HepG2 (cell line): ENCODE data around the gene OGFOD3. TPM values are rescaled to one million over a fixed set of nuclear protein-coding genes. Genes with fewer than 3 reads are reported as not detected.

Experiments
- JUND ChIP-seq: sonication (generic); formaldehyde crosslinking; IDR thresholded peaks from 2 replicates; pipeline ENCODE4 v1.8.0; 2022; ENCODE audit warnings: mild to moderate bottlenecking, missing genetic modification reagents
- KDM3A ChIP-seq: IDR thresholded peaks from 2 replicates; pipeline ENCODE4 v1.6.1; 2018; ENCODE audit warnings: low read depth, missing compliant biosample characterization
- KDM5B ChIP-seq: sonication (generic); formaldehyde crosslinking; IDR thresholded peaks from 2 replicates; pipeline ENCODE4 v1.4.0; 2020; ENCODE audit warnings: missing genetic modification reagents, mild to moderate bottlenecking, borderline replicate concordance
- MAFK ChIP-seq, 2 experiments: IDR thresholded peaks in 1 of 2; conservative IDR thresholded peaks in 1 of 2; 2 replicates each; pipeline ENCODE4 v1.6.1; 2011; ENCODE audit warnings: improper control_type of control experiment in 2 of 2, low read length in 2 of 2
- PTBP1 ChIP-seq: fragments of 200-400 bp; formaldehyde crosslinking; IDR thresholded peaks from 2 replicates; pipeline ENCODE4 v1.6.1; 2018; ENCODE audit warnings: low read length, low read depth; ENCODE audit not compliant: poor library complexity, severe bottlenecking
- ZKSCAN8 ChIP-seq: IDR thresholded peaks from 2 replicates; pipeline ENCODE4 v1.6.1; 2016; ENCODE audit warnings: borderline replicate concordance, missing genetic modification reagents, missing compliant biosample characterization
- ZNF121 ChIP-seq: sonication (generic); formaldehyde crosslinking; IDR thresholded peaks from 2 replicates; pipeline ENCODE4 v1.5.0; 2020; ENCODE audit warnings: mild to moderate bottlenecking, missing genetic modification reagents
- ZNF251 ChIP-seq: sonication (generic); formaldehyde crosslinking; IDR thresholded peaks from 2 replicates; pipeline ENCODE4 v1.9.0; 2021; ENCODE audit warnings: mild to moderate bottlenecking, missing genetic modification reagents
- polyA plus RNA-seq, 8 experiments: library from polyadenylated mRNA; depleted of rRNA in 3 of 8; stranded (reverse) in 7 of 8; unstranded in 1 of 8; fragments of >200 nt; fragmentation: Illumina TruSeq in 4 of 8; extraction: Trizol in 4 of 8; gene quantifications; 2 replicates each; pipeline versions ENCODE4 v1.2.1 to v1.2.3, GENCODE V29; 2011 to 2016; ENCODE audit warnings: low read depth in 4 of 8, missing spikeins in 1 of 8, mixed read lengths in 1 of 8; ENCODE audit not compliant: insufficient read depth in 1 of 8
- total RNA-seq, 5 experiments: library from RNA; depleted of rRNA; stranded (reverse); fragments of >200 nt; fragmentation: Illumina TruSeq; extraction: Trizol; gene quantifications; 2 replicates each; pipeline ENCODE4 v1.2.3, GENCODE V29; 2016; ENCODE audit warnings: low read depth in 1 of 5
- TF ChIP-seq, protein P1 (sequence below): sonication (generic); formaldehyde crosslinking; IDR thresholded peaks from 2 replicates; pipeline ENCODE4 v1.5.1; 2020; ENCODE audit warnings: mild to moderate bottlenecking, missing genetic modification reagents, borderline replicate concordance
- TF ChIP-seq, protein P2 (sequence below): sonication (generic); formaldehyde crosslinking; IDR thresholded peaks from 2 replicates; pipeline ENCODE4 v1.5.0; 2020; ENCODE audit warnings: missing genetic modification reagents
- TF ChIP-seq, protein P3 (sequence below): sonication (generic); formaldehyde crosslinking; IDR thresholded peaks from 2 replicates; pipeline ENCODE4 v1.4.0; 2020; ENCODE audit warnings: low read depth, missing genetic modification reagents
- TF ChIP-seq, protein P4 (sequence below): IDR thresholded peaks from 2 replicates; pipeline ENCODE4 v1.6.1; 2016

OGFOD3 gene
- total and polyA plus RNA-seq, 2 of the 13 experiments (the other 11 are each of a cell fraction or from before 2014, with no cell fraction given) = 40.0 to 42.1 TPM

DNA sequence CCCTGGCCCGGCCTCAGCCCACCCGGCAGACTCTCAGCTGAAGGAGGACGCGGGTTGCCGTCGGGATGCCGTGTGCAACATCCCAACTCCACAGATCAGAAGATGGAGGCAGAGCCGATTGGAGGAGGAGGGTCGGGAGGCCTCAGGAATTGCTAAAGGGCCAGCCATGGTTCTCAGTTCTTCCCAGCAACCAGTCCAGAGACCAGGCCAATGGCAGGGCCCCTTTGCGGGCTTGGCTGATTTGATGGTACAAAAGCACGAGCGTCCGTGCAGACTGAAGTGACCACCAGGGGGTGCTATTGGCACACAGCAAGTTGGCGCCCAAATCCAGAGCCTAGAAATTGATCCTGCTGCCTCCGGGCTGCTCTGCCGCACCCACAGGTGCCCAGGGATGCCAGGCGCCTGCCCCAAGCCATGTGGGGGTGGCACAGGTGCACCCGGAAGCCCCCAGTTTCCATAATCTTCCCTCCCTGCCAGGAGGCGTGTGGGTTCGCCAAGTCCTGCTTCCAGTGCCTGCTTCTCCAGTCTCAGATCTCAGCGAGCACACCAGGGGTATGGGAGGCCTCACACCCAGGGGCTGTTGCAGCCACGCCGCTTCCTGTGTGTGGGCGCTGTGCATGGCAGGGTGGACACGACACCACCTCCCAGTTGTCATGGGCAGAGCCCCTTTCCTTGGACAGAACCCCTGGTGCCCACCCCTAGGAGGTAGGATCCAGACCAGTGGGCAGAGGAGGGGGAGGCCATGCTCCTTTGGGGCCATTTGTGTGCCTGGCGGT lies 66.5 kb downstream of the OGFOD3 start (continued):
- TF ChIP-seq, protein P1, sequence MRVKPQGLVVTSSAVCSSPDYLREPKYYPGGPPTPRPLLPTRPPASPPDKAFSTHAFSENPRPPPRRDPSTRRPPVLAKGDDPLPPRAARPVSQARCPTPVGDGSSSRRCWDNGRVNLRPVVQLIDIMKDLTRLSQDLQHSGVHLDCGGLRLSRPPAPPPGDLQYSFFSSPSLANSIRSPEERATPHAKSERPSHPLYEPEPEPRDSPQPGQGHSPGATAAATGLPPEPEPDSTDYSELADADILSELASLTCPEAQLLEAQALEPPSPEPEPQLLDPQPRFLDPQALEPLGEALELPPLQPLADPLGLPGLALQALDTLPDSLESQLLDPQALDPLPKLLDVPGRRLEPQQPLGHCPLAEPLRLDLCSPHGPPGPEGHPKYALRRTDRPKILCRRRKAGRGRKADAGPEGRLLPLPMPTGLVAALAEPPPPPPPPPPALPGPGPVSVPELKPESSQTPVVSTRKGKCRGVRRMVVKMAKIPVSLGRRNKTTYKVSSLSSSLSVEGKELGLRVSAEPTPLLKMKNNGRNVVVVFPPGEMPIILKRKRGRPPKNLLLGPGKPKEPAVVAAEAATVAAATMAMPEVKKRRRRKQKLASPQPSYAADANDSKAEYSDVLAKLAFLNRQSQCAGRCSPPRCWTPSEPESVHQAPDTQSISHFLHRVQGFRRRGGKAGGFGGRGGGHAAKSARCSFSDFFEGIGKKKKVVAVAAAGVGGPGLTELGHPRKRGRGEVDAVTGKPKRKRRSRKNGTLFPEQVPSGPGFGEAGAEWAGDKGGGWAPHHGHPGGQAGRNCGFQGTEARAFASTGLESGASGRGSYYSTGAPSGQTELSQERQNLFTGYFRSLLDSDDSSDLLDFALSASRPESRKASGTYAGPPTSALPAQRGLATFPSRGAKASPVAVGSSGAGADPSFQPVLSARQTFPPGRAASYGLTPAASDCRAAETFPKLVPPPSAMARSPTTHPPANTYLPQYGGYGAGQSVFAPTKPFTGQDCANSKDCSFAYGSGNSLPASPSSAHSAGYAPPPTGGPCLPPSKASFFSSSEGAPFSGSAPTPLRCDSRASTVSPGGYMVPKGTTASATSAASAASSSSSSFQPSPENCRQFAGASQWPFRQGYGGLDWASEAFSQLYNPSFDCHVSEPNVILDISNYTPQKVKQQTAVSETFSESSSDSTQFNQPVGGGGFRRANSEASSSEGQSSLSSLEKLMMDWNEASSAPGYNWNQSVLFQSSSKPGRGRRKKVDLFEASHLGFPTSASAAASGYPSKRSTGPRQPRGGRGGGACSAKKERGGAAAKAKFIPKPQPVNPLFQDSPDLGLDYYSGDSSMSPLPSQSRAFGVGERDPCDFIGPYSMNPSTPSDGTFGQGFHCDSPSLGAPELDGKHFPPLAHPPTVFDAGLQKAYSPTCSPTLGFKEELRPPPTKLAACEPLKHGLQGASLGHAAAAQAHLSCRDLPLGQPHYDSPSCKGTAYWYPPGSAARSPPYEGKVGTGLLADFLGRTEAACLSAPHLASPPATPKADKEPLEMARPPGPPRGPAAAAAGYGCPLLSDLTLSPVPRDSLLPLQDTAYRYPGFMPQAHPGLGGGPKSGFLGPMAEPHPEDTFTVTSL (CRISPR knock-in tag) = peak; percentile 82; the same call in 1 of the 2 replicates
- TF ChIP-seq, protein P2, sequence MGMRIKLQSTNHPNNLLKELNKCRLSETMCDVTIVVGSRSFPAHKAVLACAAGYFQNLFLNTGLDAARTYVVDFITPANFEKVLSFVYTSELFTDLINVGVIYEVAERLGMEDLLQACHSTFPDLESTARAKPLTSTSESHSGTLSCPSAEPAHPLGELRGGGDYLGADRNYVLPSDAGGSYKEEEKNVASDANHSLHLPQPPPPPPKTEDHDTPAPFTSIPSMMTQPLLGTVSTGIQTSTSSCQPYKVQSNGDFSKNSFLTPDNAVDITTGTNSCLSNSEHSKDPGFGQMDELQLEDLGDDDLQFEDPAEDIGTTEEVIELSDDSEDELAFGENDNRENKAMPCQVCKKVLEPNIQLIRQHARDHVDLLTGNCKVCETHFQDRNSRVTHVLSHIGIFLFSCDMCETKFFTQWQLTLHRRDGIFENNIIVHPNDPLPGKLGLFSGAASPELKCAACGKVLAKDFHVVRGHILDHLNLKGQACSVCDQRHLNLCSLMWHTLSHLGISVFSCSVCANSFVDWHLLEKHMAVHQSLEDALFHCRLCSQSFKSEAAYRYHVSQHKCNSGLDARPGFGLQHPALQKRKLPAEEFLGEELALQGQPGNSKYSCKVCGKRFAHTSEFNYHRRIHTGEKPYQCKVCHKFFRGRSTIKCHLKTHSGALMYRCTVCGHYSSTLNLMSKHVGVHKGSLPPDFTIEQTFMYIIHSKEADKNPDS (CRISPR knock-in tag) = 0 out of 2 replicates have a peak, but pooled peaks have one; percentile 21
- TF ChIP-seq PTBP1 (peak; percentile 26), KDM3A (peak; percentile 94), MAFK (conservative IDR thresholded peaks at IDR 0.05 in 1 of 2, IDR thresholded peaks at IDR 0.05 in 1 of 2; ENCODE audit: low read length in 2 of 2) (no peak), JUND (peak; percentile 29; the same call in 1 of the 2 replicates), ZNF251 (CRISPR knock-in tag) (peak; percentile 71; the same call in 1 of the 2 replicates), ZNF121 (peak; percentile 31; the same call in 1 of the 2 replicates), ZKSCAN8 (CRISPR knock-in tag) (0 out of 2 replicates have a peak, but pooled peaks have one; percentile 47), KDM5B (peak; percentile 87; the same call in 1 of the 2 replicates)
- TF ChIP-seq, protein P3, sequence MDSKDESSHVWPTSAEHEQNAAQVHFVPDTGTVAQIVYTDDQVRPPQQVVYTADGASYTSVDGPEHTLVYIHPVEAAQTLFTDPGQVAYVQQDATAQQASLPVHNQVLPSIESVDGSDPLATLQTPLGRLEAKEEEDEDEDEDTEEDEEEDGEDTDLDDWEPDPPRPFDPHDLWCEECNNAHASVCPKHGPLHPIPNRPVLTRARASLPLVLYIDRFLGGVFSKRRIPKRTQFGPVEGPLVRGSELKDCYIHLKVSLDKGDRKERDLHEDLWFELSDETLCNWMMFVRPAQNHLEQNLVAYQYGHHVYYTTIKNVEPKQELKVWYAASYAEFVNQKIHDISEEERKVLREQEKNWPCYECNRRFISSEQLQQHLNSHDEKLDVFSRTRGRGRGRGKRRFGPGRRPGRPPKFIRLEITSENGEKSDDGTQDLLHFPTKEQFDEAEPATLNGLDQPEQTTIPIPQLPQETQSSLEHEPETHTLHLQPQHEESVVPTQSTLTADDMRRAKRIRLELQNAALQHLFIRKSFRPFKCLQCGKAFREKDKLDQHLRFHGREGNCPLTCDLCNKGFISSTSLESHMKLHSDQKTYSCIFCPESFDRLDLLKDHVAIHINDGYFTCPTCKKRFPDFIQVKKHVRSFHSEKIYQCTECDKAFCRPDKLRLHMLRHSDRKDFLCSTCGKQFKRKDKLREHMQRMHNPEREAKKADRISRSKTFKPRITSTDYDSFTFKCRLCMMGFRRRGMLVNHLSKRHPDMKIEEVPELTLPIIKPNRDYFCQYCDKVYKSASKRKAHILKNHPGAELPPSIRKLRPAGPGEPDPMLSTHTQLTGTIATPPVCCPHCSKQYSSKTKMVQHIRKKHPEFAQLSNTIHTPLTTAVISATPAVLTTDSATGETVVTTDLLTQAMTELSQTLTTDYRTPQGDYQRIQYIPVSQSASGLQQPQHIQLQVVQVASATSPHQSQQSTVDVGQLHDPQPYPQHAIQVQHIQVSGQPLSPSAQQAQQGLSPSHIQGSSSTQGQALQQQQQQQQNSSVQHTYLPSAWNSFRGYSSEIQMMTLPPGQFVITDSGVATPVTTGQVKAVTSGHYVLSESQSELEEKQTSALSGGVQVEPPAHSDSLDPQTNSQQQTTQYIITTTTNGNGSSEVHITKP = no peak; the same call in 1 of the 2 replicates
- TF ChIP-seq, protein P4, sequence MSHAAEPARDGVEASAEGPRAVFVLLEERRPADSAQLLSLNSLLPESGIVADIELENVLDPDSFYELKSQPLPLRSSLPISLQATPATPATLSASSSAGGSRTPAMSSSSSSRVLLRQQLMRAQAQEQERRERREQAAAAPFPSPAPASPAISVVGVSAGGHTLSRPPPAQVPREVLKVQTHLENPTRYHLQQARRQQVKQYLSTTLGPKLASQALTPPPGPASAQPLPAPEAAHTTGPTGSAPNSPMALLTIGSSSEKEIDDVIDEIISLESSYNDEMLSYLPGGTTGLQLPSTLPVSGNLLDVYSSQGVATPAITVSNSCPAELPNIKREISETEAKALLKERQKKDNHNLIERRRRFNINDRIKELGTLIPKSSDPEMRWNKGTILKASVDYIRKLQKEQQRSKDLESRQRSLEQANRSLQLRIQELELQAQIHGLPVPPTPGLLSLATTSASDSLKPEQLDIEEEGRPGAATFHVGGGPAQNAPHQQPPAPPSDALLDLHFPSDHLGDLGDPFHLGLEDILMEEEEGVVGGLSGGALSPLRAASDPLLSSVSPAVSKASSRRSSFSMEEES (CRISPR knock-in tag) = peak; percentile 74
